Esophagus squamous epithelium (tissue), 4 donors: ENCODE data around the gene SPN.

Experiments used
- POLR2A ChIP-seq, 4 donors: fragments of 450-650 bp; IDR thresholded peaks; one replicate each; pipeline ENCODE4 v1.6.1; 2017; ENCODE audit warnings: antibody characterized with exemption in 4 of 4, mild to moderate bottlenecking in 4 of 4, moderate library complexity in 3 of 4
- TF ChIP-seq, protein P1 (sequence below), 6 experiments: fragments of 450-650 bp in 4 of 6; fragments of 200-600 bp in 2 of 6; sonication (generic) in 2 of 6; IDR thresholded peaks; one replicate each; pipeline ENCODE4 v1.5.1; 2016 to 2019; ENCODE audit warnings: antibody characterized with exemption in 6 of 6, mild to moderate bottlenecking in 4 of 6, moderate library complexity in 4 of 6

GRCh38 chr16:29694384-29695195, 31.5 kb downstream of the SPN start:
- no peak for TF ChIP-seq POLR2A (IDR thresholded peaks at IDR 0.05)
- TF ChIP-seq, protein P1, sequence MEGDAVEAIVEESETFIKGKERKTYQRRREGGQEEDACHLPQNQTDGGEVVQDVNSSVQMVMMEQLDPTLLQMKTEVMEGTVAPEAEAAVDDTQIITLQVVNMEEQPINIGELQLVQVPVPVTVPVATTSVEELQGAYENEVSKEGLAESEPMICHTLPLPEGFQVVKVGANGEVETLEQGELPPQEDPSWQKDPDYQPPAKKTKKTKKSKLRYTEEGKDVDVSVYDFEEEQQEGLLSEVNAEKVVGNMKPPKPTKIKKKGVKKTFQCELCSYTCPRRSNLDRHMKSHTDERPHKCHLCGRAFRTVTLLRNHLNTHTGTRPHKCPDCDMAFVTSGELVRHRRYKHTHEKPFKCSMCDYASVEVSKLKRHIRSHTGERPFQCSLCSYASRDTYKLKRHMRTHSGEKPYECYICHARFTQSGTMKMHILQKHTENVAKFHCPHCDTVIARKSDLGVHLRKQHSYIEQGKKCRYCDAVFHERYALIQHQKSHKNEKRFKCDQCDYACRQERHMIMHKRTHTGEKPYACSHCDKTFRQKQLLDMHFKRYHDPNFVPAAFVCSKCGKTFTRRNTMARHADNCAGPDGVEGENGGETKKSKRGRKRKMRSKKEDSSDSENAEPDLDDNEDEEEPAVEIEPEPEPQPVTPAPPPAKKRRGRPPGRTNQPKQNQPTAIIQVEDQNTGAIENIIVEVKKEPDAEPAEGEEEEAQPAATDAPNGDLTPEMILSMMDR (IDR thresholded peaks at IDR 0.05), result no peak
